ENCODE results near the gene CYP1A2.

The CYP1A2 gene

GRCh38 chr15:74722591-74722990 lies 26.1 kb upstream of the CYP1A2 start:
- no peaks in the 10 kb centered on the region for H4K20me1 ChIP-seq (ENCODE audit: insufficient read depth, low read length)
- no peak overlapping the region for H3K4me2 ChIP-seq (ENCODE audit: low read length)
- H3K4me1 ChIP-seq (ENCODE audit: insufficient read depth, low read length, severe bottlenecking), result peaks cover 13% of the 10 kb centered on the region
- no peak overlapping the region for H3K27ac ChIP-seq (ENCODE audit: low read depth, low read length, poor library complexity, severe bottlenecking)
- H3K36me3 ChIP-seq (ENCODE audit: insufficient read depth, low read length), result no peaks in the 10 kb centered on the region
- H3K9me3 ChIP-seq (ENCODE audit: low read length), result no peaks in the 10 kb centered on the region
- H3K4me3 ChIP-seq (ENCODE audit: low read depth, low read length, poor library complexity, severe bottlenecking), result no peak overlapping the region
- TF ChIP-seq EZH2 (IDR thresholded peaks at IDR 0.05; ENCODE audit: borderline replicate concordance, low read length) (no peak), CTCF (IDR thresholded peaks at IDR 0.05; ENCODE audit: low read length) (no peak)
- H3F3A ChIP-seq (ENCODE audit: insufficient read depth, low read length), result no peaks in the 10 kb centered on the region
- no peaks in the 10 kb centered on the region for H3K9me2 ChIP-seq (ENCODE audit: low read depth, low read length)
- H3K79me2 ChIP-seq (ENCODE audit: insufficient read depth, low read length), result no peaks in the 10 kb centered on the region
- H3K9ac ChIP-seq (ENCODE audit: low read length), result no peak overlapping the region
- no peak overlapping the region for H2AFZ ChIP-seq (ENCODE audit: low read length)
- no peaks in the 10 kb centered on the region; the same call in 1 of the 2 replicates for H3K27me3 ChIP-seq (ENCODE audit: insufficient read depth, low read length)

GRCh38 chr15:74723187-74723586 lies 25.5 kb upstream of the CYP1A2 start:
- Histone ChIP-seq H3K27ac (ENCODE audit: low read depth, low read length, poor library complexity, severe bottlenecking) (no peak overlapping the region), H4K20me1 (ENCODE audit: insufficient read depth, low read length) (no peaks in the 10 kb centered on the region), H2AFZ (ENCODE audit: low read length) (no peak overlapping the region), H3K27me3 (ENCODE audit: insufficient read depth, low read length) (no peaks in the 10 kb centered on the region; the same call in 1 of the 2 replicates), H3K4me2 (ENCODE audit: low read length) (no peak overlapping the region), H3K36me3 (ENCODE audit: insufficient read depth, low read length) (no peaks in the 10 kb centered on the region), H3K9ac (ENCODE audit: low read length) (no peak overlapping the region), H3K79me2 (ENCODE audit: insufficient read depth, low read length) (no peaks in the 10 kb centered on the region), H3K9me2 (ENCODE audit: low read depth, low read length) (no peaks in the 10 kb centered on the region), H3K4me1 (ENCODE audit: insufficient read depth, low read length, severe bottlenecking) (peaks cover 13% of the 10 kb centered on the region), H3K4me3 (ENCODE audit: low read depth, low read length, poor library complexity, severe bottlenecking) (no peak overlapping the region), H3K9me3 (ENCODE audit: low read length) (no peaks in the 10 kb centered on the region), H3F3A (ENCODE audit: insufficient read depth, low read length) (no peaks in the 10 kb centered on the region)
- TF ChIP-seq CTCF (IDR thresholded peaks at IDR 0.05; ENCODE audit: low read length), result no peak
- no peak for TF ChIP-seq EZH2 (IDR thresholded peaks at IDR 0.05; ENCODE audit: borderline replicate concordance, low read length)

- H3F3A ChIP-seq (ENCODE audit: insufficient read depth, low read length), result no peaks in the 10 kb centered on the region
- H3K27ac ChIP-seq (ENCODE audit: low read depth, low read length, poor library complexity, severe bottlenecking), result no peak overlapping the region
- no peaks in the 10 kb centered on the region for H3K36me3 ChIP-seq (ENCODE audit: insufficient read depth, low read length)
- H4K20me1 ChIP-seq (ENCODE audit: insufficient read depth, low read length), result no peaks in the 10 kb centered on the region
- TF ChIP-seq EZH2 (IDR thresholded peaks at IDR 0.05; ENCODE audit: borderline replicate concordance, low read length), result no peak
- TF ChIP-seq CTCF (IDR thresholded peaks at IDR 0.05; ENCODE audit: low read length), result no peak
- no peaks in the 10 kb centered on the region for H3K9me2 ChIP-seq (ENCODE audit: low read depth, low read length)
- no peaks in the 10 kb centered on the region for H3K79me2 ChIP-seq (ENCODE audit: insufficient read depth, low read length)
- H3K4me1 ChIP-seq (ENCODE audit: insufficient read depth, low read length, severe bottlenecking), result peaks cover 13% of the 10 kb centered on the region
- H3K27me3 ChIP-seq (ENCODE audit: insufficient read depth, low read length), result no peaks in the 10 kb centered on the region; the same call in 1 of the 2 replicates
- no peak overlapping the region for H3K9ac ChIP-seq (ENCODE audit: low read length)
- no peaks in the 10 kb centered on the region for H3K9me3 ChIP-seq (ENCODE audit: low read length)
- H3K4me3 ChIP-seq (ENCODE audit: low read depth, low read length, poor library complexity, severe bottlenecking), result no peak overlapping the region
- no peak overlapping the region for H3K4me2 ChIP-seq (ENCODE audit: low read length)
- H2AFZ ChIP-seq (ENCODE audit: low read length), result no peak overlapping the region
These were observed 24.8 kb upstream of the CYP1A2 start for GRCh38 chr15:74723754-74724334.

Data from OCI-LY1 (cell line).